Heart right ventricle (tissue), 16 donors: Measurements from ENCODE around the gene TCEAL3. TPM values are rescaled to one million over a fixed set of nuclear protein-coding genes. Genes with fewer than 3 reads are reported as not detected.
"Not testable (repeated sequence)": the region's sequence is repeated elsewhere in the genome, so short reads cannot be mapped to it uniquely, and the experiment has no call there.

Experiments
- ATAC-seq, 8 donors: fragments of 200-7000 bp; cut with Tn5 transposase; one replicate each; pipeline ENCODE4 v1.9.1; 2020; ENCODE audit warnings: mild to moderate bottlenecking in 8 of 8, moderate library complexity in 8 of 8, moderate number of reproducible peaks in 1 of 8
- DNase-seq, 2 donors: peaks; one replicate each; pipeline ENCODE4 v3.0.0-alpha.2; 2020
- H3K27ac ChIP-seq, 10 donors: fragments of 200-600 bp; sonication (generic) in 2 of 10; one replicate each; pipeline versions ENCODE4 v1.5.0 to v1.8.0; 2020 to 2022; ENCODE audit warnings: mild to moderate bottlenecking in 3 of 10
- H3K27me3 ChIP-seq, 7 donors: fragments of 200-600 bp; one replicate each; pipeline ENCODE4 v1.8.0; 2021 to 2022; ENCODE audit warnings: mild to moderate bottlenecking in 2 of 7
- H3K36me3 ChIP-seq, 9 donors: fragments of 200-600 bp; sonication (generic) in 1 of 9; one replicate each; pipeline versions ENCODE4 v1.5.0 to v1.8.0; 2020 to 2022; ENCODE audit warnings: mild to moderate bottlenecking in 2 of 9
- H3K4me1 ChIP-seq, 9 donors: fragments of 200-600 bp; sonication (generic) in 1 of 9; one replicate each; pipeline versions ENCODE4 v1.5.0 to v1.8.0; 2020 to 2022; ENCODE audit warnings: mild to moderate bottlenecking in 4 of 9
- H3K4me3 ChIP-seq, 10 donors: fragments of 200-600 bp; sonication (generic) in 2 of 10; one replicate each; pipeline versions ENCODE4 v1.5.0 to v1.8.0; 2020 to 2022; ENCODE audit warnings: mild to moderate bottlenecking in 7 of 10, moderate library complexity in 2 of 10
- H3K9me3 ChIP-seq, 11 donors: fragments of 200-600 bp in 10 of 11; sonication (generic) in 2 of 11; one replicate each; pipeline versions ENCODE4 v1.5.0 to v1.8.0; 2013 to 2022; ENCODE audit warnings: mild to moderate bottlenecking in 2 of 11, control low read depth in 1 of 11, moderate library complexity in 1 of 11
- WGBS, 2 donors: extraction: QIAGEN DNeasy Blood & Tissue Kit; methylation state at CpG; one replicate each; pipeline ENCODE4 v1.1.7; 2013; ENCODE audit warnings: inconsistent platforms in 1 of 2; 5-methylcytosine and 5-hydroxymethylcytosine counted together
- intact Hi-C, 10 donors: fragments of 100-400 bp; cut with DNase I; formaldehyde crosslinking; loops; one replicate each; pipeline versions ENCODE4 v1.11.1 to v1.14.2; 2022
- polyA plus RNA-seq, 2 donors: library from polyadenylated mRNA; stranded (reverse); fragments of 200-250 nt; gene quantifications; one replicate each; pipeline ENCODE4 v1.2.3, GENCODE V29; 2013
- total RNA-seq, 10 donors: library from RNA; stranded (reverse); fragmentation: NEBNext Ultra II Directional in 3 of 10; extraction: Animal tissue kit (Norgen Biotek cat#: 25700) in 3 of 10; gene quantifications; one replicate each; pipeline versions ENCODE4 v1.2.1 to v1.2.4, GENCODE V29; 2021 to 2023
- TF ChIP-seq, protein P1 (sequence below), 9 donors: fragments of 200-600 bp; sonication (generic) in 2 of 9; IDR thresholded peaks; one replicate each; pipeline versions ENCODE4 v1.5.0 to v1.8.0; 2021 to 2022; ENCODE audit warnings: antibody characterized with exemption in 9 of 9, mild to moderate bottlenecking in 5 of 9, moderate library complexity in 1 of 9
- donor health status: Arrhythmogenic right ventricular cardiomyopathy.
- donor health status: ischemic (EF 13 %, LVEDD 7.1; RV severe dilation, severe dysfunction).
- donor health status: healthy with polysubstance abuse.
- donor health status: DM: no; HTN: yes; CAD: no.
- donor health status: DM: no; HTN: no; CAD: no.
- donor health status: ischemic (EF 25% LVEDD 6.9; RV normal size, moderate dysfunction).
- donor health status: ischemic (EF 25% LVEDD 5.7; RV mildly dilated, moderate dysfunction).
- donor health status: healthy.
- donor health status: DM: yes; HTN: yes; CAD: no.
- donor health status: Ischemic cardiomyopathy.
- donor health status: ischemic (EF 35%, LVEDD 5.7; RV mildly dilated, moderate dysfunction).
- donor health status: nonischemic (EF 11% LVEDD 7.7; RV severe dilation, severe dysfunction).
- donor health status: DM: yes; HTN: yes; CAD: no.
- donor health status: PGD.
- donor health status: ischemic (EF 29% LVEDD 5.4; RV normal size, mild dysfunction).
- donor health status: nonischemic (EF 23%, LVEDD 6.1; RV moderate dilation, normal function).

Gene TCEAL3
- total and polyA plus RNA-seq, 12 donors, result 16.7 to 38.6 (median 22.4) TPM

- intact Hi-C loops, result no loop called here
- no peak overlapping the region for H3K27ac ChIP-seq
- ATAC-seq (no peak), DNase-seq (no peak)
- H3K36me3 ChIP-seq, result no peaks in the 10 kb centered on the region
- H3K27me3 ChIP-seq, result peaks cover 0 to 41% (median 0%) of the 10 kb centered on the region in 7 donors
- TF ChIP-seq, protein P1, sequence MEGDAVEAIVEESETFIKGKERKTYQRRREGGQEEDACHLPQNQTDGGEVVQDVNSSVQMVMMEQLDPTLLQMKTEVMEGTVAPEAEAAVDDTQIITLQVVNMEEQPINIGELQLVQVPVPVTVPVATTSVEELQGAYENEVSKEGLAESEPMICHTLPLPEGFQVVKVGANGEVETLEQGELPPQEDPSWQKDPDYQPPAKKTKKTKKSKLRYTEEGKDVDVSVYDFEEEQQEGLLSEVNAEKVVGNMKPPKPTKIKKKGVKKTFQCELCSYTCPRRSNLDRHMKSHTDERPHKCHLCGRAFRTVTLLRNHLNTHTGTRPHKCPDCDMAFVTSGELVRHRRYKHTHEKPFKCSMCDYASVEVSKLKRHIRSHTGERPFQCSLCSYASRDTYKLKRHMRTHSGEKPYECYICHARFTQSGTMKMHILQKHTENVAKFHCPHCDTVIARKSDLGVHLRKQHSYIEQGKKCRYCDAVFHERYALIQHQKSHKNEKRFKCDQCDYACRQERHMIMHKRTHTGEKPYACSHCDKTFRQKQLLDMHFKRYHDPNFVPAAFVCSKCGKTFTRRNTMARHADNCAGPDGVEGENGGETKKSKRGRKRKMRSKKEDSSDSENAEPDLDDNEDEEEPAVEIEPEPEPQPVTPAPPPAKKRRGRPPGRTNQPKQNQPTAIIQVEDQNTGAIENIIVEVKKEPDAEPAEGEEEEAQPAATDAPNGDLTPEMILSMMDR (IDR thresholded peaks at IDR 0.05), result no peak
- no peaks in the 10 kb centered on the region for H3K4me1 ChIP-seq
- no peak overlapping the region for H3K4me3 ChIP-seq
- no peaks in the 10 kb centered on the region for H3K9me3 ChIP-seq
- WGBS, 2 donors, result 64 to 75% methylated on average over 3 of the region's 3 CpGs
Observed at GRCh38 chrX:103656617-103657016, 48.9 kb downstream of the TCEAL3 start.

DNA sequence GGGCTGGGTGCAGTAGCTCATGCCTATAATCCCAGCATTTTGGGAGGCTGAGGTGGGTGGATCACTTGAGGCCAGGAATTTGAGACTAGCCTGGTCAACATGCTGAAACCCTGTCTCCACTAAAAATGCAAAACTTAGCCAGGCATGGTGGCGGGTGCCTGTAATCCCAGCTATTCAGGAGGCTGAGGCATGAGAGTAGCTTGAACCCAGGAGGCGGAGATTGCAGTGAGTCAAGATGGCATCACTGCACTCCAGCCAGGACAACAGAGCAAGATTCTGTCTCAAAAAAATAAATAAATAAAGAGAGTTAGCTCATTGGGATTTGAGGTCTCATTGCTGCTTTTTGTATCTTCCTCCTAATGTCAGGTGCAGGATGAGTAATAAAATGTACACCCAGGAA is 49.3 kb downstream of the TCEAL3 start:
- 96 to 100% methylated on average over 2 of the region's 2 CpGs for WGBS, 2 donors
- ATAC-seq, H3K4me3 ChIP-seq, DNase-seq, H3K4me1 ChIP-seq, intact Hi-C loops, H3K27ac ChIP-seq, H3K9me3 ChIP-seq, H3K36me3 ChIP-seq: not testable (repeated sequence)
- peaks cover 0 to 45% (median 0%) of the 10 kb centered on the region in 7 donors for H3K27me3 ChIP-seq

- DNase-seq (no peak), ATAC-seq (no peak)
- no peak overlapping the region for H3K4me3 ChIP-seq
- no peaks in the 10 kb centered on the region for H3K9me3 ChIP-seq
- H3K36me3 ChIP-seq, result no peaks in the 10 kb centered on the region
- 84 to 90% methylated on average over 5 of the region's 5 CpGs for WGBS, 2 donors
- H3K27me3 ChIP-seq, result peaks cover 0 to 59% (median 0%) of the 10 kb centered on the region in 7 donors
- H3K4me1 ChIP-seq, result no peaks in the 10 kb centered on the region
- TF ChIP-seq, protein P1 (IDR thresholded peaks at IDR 0.05), result no peak
- intact Hi-C loops, result no loop called here
- H3K27ac ChIP-seq, result no peak overlapping the region
Observed at GRCh38 chrX:103658681-103659433, 51.1 kb downstream of the TCEAL3 start.

GRCh38 chrX:103659460-103659859 is 51.7 kb downstream of the TCEAL3 start:
- WGBS, 2 donors, result 91 to 92% methylated on average over 2 of the region's 2 CpGs

More at GRCh38 chrX:103659460-103659859, 51.7 kb downstream of the TCEAL3 start:
- ATAC-seq, H3K36me3 ChIP-seq, DNase-seq, H3K27ac ChIP-seq, H3K9me3 ChIP-seq, intact Hi-C loops, H3K4me1 ChIP-seq, H3K4me3 ChIP-seq: not testable (repeated sequence)
- H3K27me3 ChIP-seq, result peaks cover 0 to 63% (median 0%) of the 10 kb centered on the region in 7 donors

Other genes starting within 250 kb of the TCEAL3 start
- 100 to 1,000 TPM; 108 to 158 (median 137) TPM for gene BEX3, start 231.4 kb upstream of the TCEAL3 start, total RNA-seq
- 10 to 100 TPM; 45.3 to 64.9 TPM for gene BEX3, start 231.4 kb upstream of the TCEAL3 start, polyA plus RNA-seq
- under 1 TPM in 6 of 10 donors, not detected in 4; 0.15 to 0.41 (median 0.26) TPM for gene RAB40A, start 88.5 kb upstream of the TCEAL3 start, total RNA-seq
- under 1 TPM; 0.04 to 0.44 TPM for gene RAB40A, start 88.5 kb upstream of the TCEAL3 start, polyA plus RNA-seq
- 10 to 100 TPM; 57.7 to 73.2 (median 68.4) TPM for gene TCEAL4, start 22.4 kb upstream of the TCEAL3 start, total RNA-seq
- gene TCEAL4, start 22.4 kb upstream of the TCEAL3 start, polyA plus RNA-seq, result 100 to 1,000 TPM; 106 to 164 TPM
- gene TCEAL1, start 21.0 kb downstream of the TCEAL3 start, total RNA-seq, result 10 to 100 TPM; 16.6 to 33.0 (median 21.9) TPM
- gene TCEAL1, start 21.0 kb downstream of the TCEAL3 start, polyA plus RNA-seq, result 10 to 100 TPM; 16.8 to 21.9 TPM
- gene MORF4L2, start 78.7 kb downstream of the TCEAL3 start, total RNA-seq, result 100 to 1,000 TPM; 149 to 244 (median 191) TPM
- 100 to 1,000 TPM in 1 of 2 donors, 10 to 100 TPM in 1; 94.9 to 346 TPM for gene MORF4L2, start 78.7 kb downstream of the TCEAL3 start, polyA plus RNA-seq
- gene TMEM31, start 102.9 kb downstream of the TCEAL3 start, total RNA-seq, result under 1 TPM in 1 of 10 donors, not detected in 9; 0.42 TPM
- under 1 TPM in 1 of 2 donors, not detected in 1; 0.07 TPM for gene TMEM31, start 102.9 kb downstream of the TCEAL3 start, polyA plus RNA-seq
- gene PLP1, start 168.9 kb downstream of the TCEAL3 start, total RNA-seq, result 10 to 100 TPM in 1 of 10 donors, 1 to 10 TPM in 8, under 1 TPM in 1; 0.94 to 10.4 (median 2.6) TPM
- 1 to 10 TPM; 2.7 to 5.3 TPM for gene PLP1, start 168.9 kb downstream of the TCEAL3 start, polyA plus RNA-seq
- 10 to 100 TPM; 17.5 to 42.4 (median 34.4) TPM for gene RAB9B, start 224.3 kb downstream of the TCEAL3 start, total RNA-seq
- 1 to 10 TPM; 4.4 to 5.6 TPM for gene RAB9B, start 224.3 kb downstream of the TCEAL3 start, polyA plus RNA-seq